SKM-1 treated with dmso at 0.1 percent for 144 hours (cell line): Measurements from ENCODE around the gene FGF3.

Source experiments
- DNase-seq: peaks from one replicate; lab custom pipeline; 2025; ENCODE audit not compliant: unreplicated experiment; lab: John Stamatoyannopoulos, UW

FGF3 gene

GRCh38 chr11:69818603-69819441, at the start of gene FGF3:
Gene FGF3 (minus strand): TSS chr11:69819416. CDS start chr11:69818933, 483 bp downstream.
- no peak for DNase-seq

GRCh38 chr11:69868871-69869270, 49.7 kb upstream of the FGF3 start:
- DNase-seq, result no peak

- no peak for DNase-seq
Measured at GRCh38 chr11:69868006-69868810, 49.0 kb upstream of the FGF3 start.

- no peak for DNase-seq
Measured at GRCh38 chr11:69867076-69868005, 48.1 kb upstream of the FGF3 start.

- no peak for DNase-seq
Measured at GRCh38 chr11:69866648-69867047, 47.4 kb upstream of the FGF3 start.

- DNase-seq, result no peak
Measured at GRCh38 chr11:69865707-69866106, 46.5 kb upstream of the FGF3 start.

GRCh38 chr11:69864686-69865661, 45.8 kb upstream of the FGF3 start:
- DNase-seq, result no peak

- no peak for DNase-seq
Measured at GRCh38 chr11:69863544-69864200, 44.5 kb upstream of the FGF3 start.

GRCh38 chr11:69862797-69863543, 43.8 kb upstream of the FGF3 start:
- DNase-seq, result no peak

GRCh38 chr11:69862331-69862771, 43.1 kb upstream of the FGF3 start:
- DNase-seq, result no peak

GRCh38 chr11:69861901-69862300, 42.7 kb upstream of the FGF3 start:
- no peak for DNase-seq

- no peak for DNase-seq
Measured at GRCh38 chr11:69860796-69861445, 41.7 kb upstream of the FGF3 start.

- DNase-seq, result no peak
Measured at GRCh38 chr11:69860244-69860643, 41.0 kb upstream of the FGF3 start.

GRCh38 chr11:69859275-69859934, 40.2 kb upstream of the FGF3 start:
- no peak for DNase-seq

GRCh38 chr11:69855421-69855820, 36.2 kb upstream of the FGF3 start:
- DNase-seq, result no peak

- DNase-seq, result no peak
Measured at GRCh38 chr11:69854713-69855112, 35.5 kb upstream of the FGF3 start.

GRCh38 chr11:69852056-69852455, 32.8 kb upstream of the FGF3 start:
- no peak for DNase-seq

GRCh38 chr11:69848201-69848600, 29.0 kb upstream of the FGF3 start:
- DNase-seq, result no peak
